Measurements from ENCODE around the gene AGFG1.
"Not testable (repeated sequence)": the region's sequence is repeated elsewhere in the genome, so short reads cannot be mapped to it uniquely, and the experiment has no call there.

Gene AGFG1

GRCh38 chr2:227597036-227597435, 125.1 kb downstream of the AGFG1 start:
- H3K4me1 ChIP-seq (ENCODE audit: control insufficient read depth in 1 of 2, insufficient read depth in 1 of 2, low read depth in 1 of 2, low read length in 1 of 2): no peaks in the 10 kb centered on the region
- H3K27ac ChIP-seq: no peak overlapping the region
- no peak for TF ChIP-seq CTCF (IDR thresholded peaks at IDR 0.05)
- peaks cover 43% of the 10 kb centered on the region for H3K27me3 ChIP-seq
- no peaks in the 10 kb centered on the region for H3K9me3 ChIP-seq
- no peak overlapping the region for H3K4me3 ChIP-seq (ENCODE audit: low read depth in 1 of 2, low read length in 1 of 2)
- H3K36me3 ChIP-seq: no peaks in the 10 kb centered on the region

DNA sequence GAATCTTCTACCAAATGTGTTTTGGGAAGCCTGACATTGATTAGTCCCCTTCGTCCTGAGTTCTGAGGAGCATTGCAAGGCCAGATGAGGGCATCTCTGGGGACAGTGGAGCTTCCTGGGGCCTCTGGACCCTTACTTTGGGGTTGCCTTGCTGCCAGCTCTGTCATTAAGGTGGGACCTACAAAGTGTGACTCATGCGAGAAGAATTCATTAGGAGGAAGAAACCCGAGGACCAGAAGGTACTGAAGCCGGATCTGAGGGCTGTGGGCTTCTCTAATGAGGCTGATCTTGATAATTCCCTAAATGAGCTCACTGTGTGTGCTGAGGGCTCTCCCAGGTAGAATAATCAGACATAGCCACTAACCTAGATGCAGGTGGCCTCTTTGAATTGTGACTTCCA, 126.0 kb downstream of the AGFG1 start:
- H3K4me3 ChIP-seq (ENCODE audit: low read depth in 1 of 2, low read length in 1 of 2): no peak overlapping the region
- H3K27ac ChIP-seq: no peak overlapping the region
- TF ChIP-seq CTCF (IDR thresholded peaks at IDR 0.05): no peak
- no peaks in the 10 kb centered on the region for H3K4me1 ChIP-seq (ENCODE audit: control insufficient read depth in 1 of 2, insufficient read depth in 1 of 2, low read depth in 1 of 2, low read length in 1 of 2)
- H3K36me3 ChIP-seq: no peaks in the 10 kb centered on the region
- peaks cover 37% of the 10 kb centered on the region for H3K27me3 ChIP-seq
- no peaks in the 10 kb centered on the region for H3K9me3 ChIP-seq

DNA sequence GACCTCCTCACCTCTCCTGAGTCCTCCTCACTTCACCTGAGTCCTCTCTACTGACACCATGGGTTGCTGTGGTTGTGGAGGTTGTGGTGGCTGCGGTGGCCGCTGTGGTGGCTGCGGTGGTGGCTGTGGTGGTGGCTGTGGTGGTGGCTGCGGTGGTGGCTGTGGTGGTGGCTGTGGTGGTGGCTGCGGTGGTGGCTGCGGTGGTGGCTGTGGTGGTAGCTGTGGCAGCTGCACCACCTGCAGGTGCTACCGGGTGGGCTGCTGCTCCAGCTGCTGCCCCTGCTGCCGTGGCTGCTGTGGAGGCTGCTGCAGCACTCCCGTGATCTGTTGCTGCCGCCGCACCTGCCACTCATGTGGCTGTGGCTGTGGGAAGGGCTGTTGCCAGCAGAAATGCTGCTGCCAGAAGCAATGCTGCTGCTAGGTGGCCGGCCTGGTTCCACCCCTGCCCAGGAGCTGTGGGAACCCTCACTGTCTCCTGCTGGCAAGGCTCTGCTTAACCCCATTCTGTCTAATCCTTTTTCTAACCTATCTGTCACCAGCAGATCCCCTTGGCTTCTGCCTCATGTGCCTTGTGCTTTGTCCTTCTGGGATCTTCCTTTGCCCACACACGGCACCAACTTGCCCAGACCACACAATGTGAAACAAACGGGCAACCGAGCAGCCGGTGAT, 127.0 kb downstream of the AGFG1 start, which contains the start of gene SCYGR2:
Gene SCYGR2 (plus strand): TSS at position 59 of the 669 bp plus-strand sequence. CDS start 0 bp downstream, at position 59.
- peaks cover 27% of the 10 kb centered on the region for H3K27me3 ChIP-seq
- H3K36me3 ChIP-seq; H3K4me1 ChIP-seq (ENCODE audit: control insufficient read depth in 1 of 2, insufficient read depth in 1 of 2, low read depth in 1 of 2, low read length in 1 of 2); H3K27ac ChIP-seq; H3K9me3 ChIP-seq; H3K4me3 ChIP-seq (ENCODE audit: low read depth in 1 of 2, low read length in 1 of 2): not testable (repeated sequence)

GRCh38 chr2:227602358-227602757, 130.4 kb downstream of the AGFG1 start:
- Histone ChIP-seq H3K27me3 (peaks cover 27% of the 10 kb centered on the region), H3K9me3 (no peaks in the 10 kb centered on the region), H3K27ac (no peak overlapping the region), H3K4me3 (ENCODE audit: low read depth in 1 of 2, low read length in 1 of 2) (no peak overlapping the region), H3K36me3 (no peaks in the 10 kb centered on the region), H3K4me1 (ENCODE audit: control insufficient read depth in 1 of 2, insufficient read depth in 1 of 2, low read depth in 1 of 2, low read length in 1 of 2) (no peaks in the 10 kb centered on the region)
- no peak for TF ChIP-seq CTCF (IDR thresholded peaks at IDR 0.05)

GRCh38 chr2:227606476-227606875, 134.5 kb downstream of the AGFG1 start:
- Histone ChIP-seq H3K27ac (no peak overlapping the region), H3K9me3 (no peaks in the 10 kb centered on the region), H3K4me1 (ENCODE audit: control insufficient read depth in 1 of 2, insufficient read depth in 1 of 2, low read depth in 1 of 2, low read length in 1 of 2) (no peaks in the 10 kb centered on the region), H3K4me3 (ENCODE audit: low read depth in 1 of 2, low read length in 1 of 2) (no peak overlapping the region), H3K36me3 (no peaks in the 10 kb centered on the region), H3K27me3 (peaks cover 51% of the 10 kb centered on the region)
- no peak for TF ChIP-seq CTCF (IDR thresholded peaks at IDR 0.05)

DNA sequence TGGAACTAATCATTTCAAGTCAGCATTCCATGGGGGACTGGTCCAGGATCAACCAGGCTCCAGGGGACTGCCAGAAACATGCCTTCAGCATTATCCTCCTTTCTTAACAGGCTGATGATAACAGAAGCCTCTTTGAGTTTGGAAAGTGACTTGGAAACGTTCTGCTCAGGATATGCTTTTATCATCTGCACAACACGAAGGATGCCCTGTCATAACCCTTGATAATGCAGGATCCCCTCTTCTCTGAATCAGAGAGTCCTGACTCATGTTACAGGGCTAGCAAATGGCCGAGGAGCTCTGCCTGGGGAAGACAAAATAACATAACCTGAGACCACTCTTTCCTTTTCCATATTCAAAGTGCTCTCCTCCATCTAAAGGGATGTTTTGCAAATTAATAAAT, 136.0 kb downstream of the AGFG1 start:
- peaks cover 66% of the 10 kb centered on the region for H3K27me3 ChIP-seq
- no peak overlapping the region for H3K27ac ChIP-seq
- H3K36me3 ChIP-seq: no peaks in the 10 kb centered on the region
- H3K4me1 ChIP-seq (ENCODE audit: control insufficient read depth in 1 of 2, insufficient read depth in 1 of 2, low read depth in 1 of 2, low read length in 1 of 2): no peaks in the 10 kb centered on the region
- TF ChIP-seq CTCF (IDR thresholded peaks at IDR 0.05): no peak
- no peak overlapping the region for H3K4me3 ChIP-seq (ENCODE audit: low read depth in 1 of 2, low read length in 1 of 2)
- H3K9me3 ChIP-seq: no peaks in the 10 kb centered on the region

Measured in neutrophil (primary cell).